ENCODE measurements around the gene BYSL. TPM values are rescaled to one million over a fixed set of nuclear protein-coding genes. Genes with fewer than 3 reads are reported as not detected.

BYSL gene
- total and polyA plus RNA-seq, 7 experiments from 2014 or later = 3.9 to 35.7 (median 6.6) TPM

GRCh38 chr6:41935193-41935574, 13.9 kb downstream of the BYSL start:
- Mint-ChIP-seq H3K4me3 (peak overlapping the region in 5 of 10 donors; percentile 14 to 100 (median 64)), H3K9me3 (peaks cover 0 to 4% (median 0%) of the 10 kb centered on the region in 11 donors), H3K27ac (peak overlapping the region in 7 of 9 donors; percentile 85 to 95 (median 90)), H3K4me1 (peaks cover 48 to 77% (median 72%) of the 10 kb centered on the region in 7 donors), H3K36me3 (peaks cover 8 to 66% (median 26%) of the 10 kb centered on the region in 5 donors), H3K27me3 (no peaks in the 10 kb centered on the region)
- H3K36me3 ChIP-seq (ENCODE audit: control insufficient read depth in 2 of 3, insufficient read depth in 3 of 3, low read length in 3 of 3) = peaks cover 20 to 74% (median 37%) of the 10 kb centered on the region in 3 experiments
- H3K4me3 ChIP-seq (ENCODE audit: low read length) = no peak overlapping the region
- ChIA-PET CTCF (interaction anchor here (0.5 to 4.5 kb wide), 5 partner anchors 8 to 616 kb away, joined by 3 to 27 read pairs (median 3); partner anchors contain the start of genes BYSL and MED20), POLR2A (interaction anchor here (1.2 to 11.8 kb wide), 3 partner anchors 8 to 110 kb away, joined by 4 to 180 read pairs (median 4); partner anchors contain the start of genes BYSL, MED20 and TAF8)
- no peaks in the 10 kb centered on the region for H3K27me3 ChIP-seq (ENCODE audit: control insufficient read depth in 2 of 2, insufficient read depth in 2 of 2, low read length in 2 of 2)
- no peaks in the 10 kb centered on the region for H3K9me3 ChIP-seq (ENCODE audit: control insufficient read depth in 2 of 3, low read length in 3 of 3)
- peak overlapping the region; percentile 76 for H3K27ac ChIP-seq (ENCODE audit: low read depth, low read length)
- DNase-seq (no peak), ATAC-seq (no peak)
- H3K4me1 ChIP-seq (ENCODE audit: control insufficient read depth in 2 of 2, insufficient read depth in 2 of 2, low read length in 2 of 2) = peaks cover 52 to 57% of the 10 kb centered on the region in 2 donors
- intact Hi-C loops (cut with micrococcal nuclease) = loop anchor here in 1 of 2 donors (5.0 to 10.0 kb wide), 4 partner anchors 37 to 1700 kb away; partner anchors contain the start of genes MAD2L1BP and TOMM6

DNA sequence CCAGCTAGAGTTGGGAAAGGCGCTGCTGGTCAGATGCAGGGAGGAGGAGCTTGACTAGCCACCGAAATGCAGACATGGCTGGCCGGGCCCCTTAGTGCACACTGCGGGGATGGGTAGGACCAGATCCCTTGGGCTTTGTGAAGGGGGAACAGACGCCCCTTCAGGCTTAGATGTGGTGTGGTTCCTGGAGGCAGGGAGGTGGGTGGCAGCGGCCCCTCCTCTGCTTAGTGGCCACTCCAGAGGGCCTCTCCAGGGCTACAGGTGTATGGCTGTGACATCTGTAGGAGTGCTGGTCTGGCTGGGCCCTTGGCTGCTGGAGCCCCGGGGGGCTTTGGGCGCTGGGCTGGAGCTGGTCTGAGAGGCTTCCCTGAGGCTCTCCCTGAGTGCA, 14.4 kb downstream of the BYSL start:
- ATAC-seq (no peak), DNase-seq (no peak)
- Mint-ChIP-seq H3K36me3 (peaks cover 8 to 71% (median 26%) of the 10 kb centered on the region in 5 donors), H3K4me1 (peaks cover 51 to 81% (median 77%) of the 10 kb centered on the region in 7 donors), H3K27me3 (no peaks in the 10 kb centered on the region), H3K4me3 (peak overlapping the region; percentile 64 to 100 (median 90)), H3K9me3 (peaks cover 0 to 5% (median 0%) of the 10 kb centered on the region in 11 donors), H3K27ac (peak overlapping the region; percentile 85 to 95 (median 90))
- Histone ChIP-seq H3K36me3 (ENCODE audit: control insufficient read depth in 2 of 3, insufficient read depth in 3 of 3, low read length in 3 of 3) (peaks cover 20 to 72% (median 33%) of the 10 kb centered on the region in 3 experiments), H3K4me1 (ENCODE audit: control insufficient read depth in 2 of 2, insufficient read depth in 2 of 2, low read length in 2 of 2) (peaks cover 57 to 61% of the 10 kb centered on the region in 2 donors), H3K9me3 (ENCODE audit: control insufficient read depth in 2 of 3, low read length in 3 of 3) (no peaks in the 10 kb centered on the region), H3K4me3 (ENCODE audit: low read length) (peak overlapping the region; percentile 18), H3K27me3 (ENCODE audit: control insufficient read depth in 2 of 2, insufficient read depth in 2 of 2, low read length in 2 of 2) (no peaks in the 10 kb centered on the region), H3K27ac (ENCODE audit: low read depth, low read length) (peak overlapping the region; percentile 76)
- intact Hi-C loops (cut with micrococcal nuclease) = loop anchor here (1.0 to 10.0 kb wide), 12 partner anchors 14 to 1699 kb away; partner anchors contain the start of genes TOMM6 (in 2 of the 2), BYSL (in 1 of the 2), MAD2L1BP (in 1 of the 2) and MED20 (in 1 of the 2)
- CTCF ChIA-PET = interaction anchor here (1.2 to 4.5 kb wide), 5 partner anchors 8 to 109 kb away, joined by 3 to 27 read pairs (median 7); partner anchors contain the start of genes BYSL and MED20
- POLR2A ChIA-PET = interaction anchor here (0.5 to 11.8 kb wide), 7 partner anchors 9 to 734 kb away, joined by 3 to 180 read pairs (median 3); partner anchors contain the start of genes BYSL, MED20, TAF8 and USP49

GRCh38 chr6:41936073-41936837, 15.0 kb downstream of the BYSL start:
- Histone ChIP-seq H3K36me3 (ENCODE audit: control insufficient read depth in 2 of 3, insufficient read depth in 3 of 3, low read length in 3 of 3) (peaks cover 20 to 66% (median 28%) of the 10 kb centered on the region in 3 experiments), H3K27me3 (ENCODE audit: control insufficient read depth in 2 of 2, insufficient read depth in 2 of 2, low read length in 2 of 2) (no peaks in the 10 kb centered on the region), H3K9me3 (ENCODE audit: control insufficient read depth in 2 of 3, low read length in 3 of 3) (no peaks in the 10 kb centered on the region), H3K4me1 (ENCODE audit: control insufficient read depth in 2 of 2, insufficient read depth in 2 of 2, low read length in 2 of 2) (peaks cover 57 to 61% of the 10 kb centered on the region in 2 donors), H3K4me3 (ENCODE audit: low read length) (peak overlapping the region; percentile 34), H3K27ac (ENCODE audit: low read depth, low read length) (peak overlapping the region; percentile 76)
- ATAC-seq = peak; percentile 79
- DNase-seq = peak in 8 of 9 donors; percentile 52 to 72 (median 63)
- ChIA-PET CTCF (interaction anchor here (0.9 to 4.5 kb wide), 6 partner anchors 9 to 149 kb away, joined by 4 to 27 read pairs (median 6); partner anchors contain the start of genes BYSL, MED20 and TOMM6), POLR2A (interaction anchor here (0.5 to 11.8 kb wide), 6 partner anchors 9 to 735 kb away, joined by 3 to 180 read pairs (median 3); partner anchors contain the start of genes TAF8 and USP49)
- Mint-ChIP-seq H3K36me3 (peaks cover 8 to 73% (median 26%) of the 10 kb centered on the region in 5 donors), H3K27ac (peak overlapping the region; percentile 85 to 95 (median 90)), H3K4me3 (peak overlapping the region; percentile 64 to 100 (median 90)), H3K9me3 (peaks cover 0 to 7% (median 0%) of the 10 kb centered on the region in 11 donors), H3K4me1 (peaks cover 48 to 81% (median 74%) of the 10 kb centered on the region in 7 donors), H3K27me3 (no peaks in the 10 kb centered on the region)
- intact Hi-C loops (cut with micrococcal nuclease) = loop anchor here (1.0 to 10.0 kb wide), 12 partner anchors 15 to 1699 kb away; partner anchors contain the start of genes TOMM6 (in 2 of the 2), BYSL (in 1 of the 2), MAD2L1BP (in 1 of the 2) and MED20 (in 1 of the 2)

- peak overlapping the region; percentile 76 for H3K27ac ChIP-seq (ENCODE audit: low read depth, low read length)
- DNase-seq = no peak
- H3K4me3 Mint-ChIP-seq = peak overlapping the region; percentile 64 to 100 (median 90)
- no peak for ATAC-seq
- POLR2A ChIA-PET = interaction anchor here (1.0 to 11.8 kb wide), 6 partner anchors 11 to 108 kb away, joined by 3 to 180 read pairs (median 5); partner anchors contain the start of genes BYSL, MED20 and TAF8
- H3K36me3 ChIP-seq (ENCODE audit: control insufficient read depth in 2 of 3, insufficient read depth in 3 of 3, low read length in 3 of 3) = peaks cover 19 to 54% (median 20%) of the 10 kb centered on the region in 3 experiments
- CTCF ChIA-PET = interaction anchor here (0.6 to 4.5 kb wide), 9 partner anchors 10 to 112 kb away, joined by 3 to 27 read pairs (median 4); partner anchors contain the start of genes BYSL and MED20
- intact Hi-C loops (cut with micrococcal nuclease) = loop anchor here (2.0 to 10.0 kb wide), 5 partner anchors 35 to 1697 kb away; partner anchors contain the start of genes MAD2L1BP (in 1 of the 2), TFEB (in 1 of the 2) and TOMM6 (in 1 of the 2)
- no peaks in the 10 kb centered on the region for H3K9me3 ChIP-seq (ENCODE audit: control insufficient read depth in 2 of 3, low read length in 3 of 3)
- H3K27ac Mint-ChIP-seq = peak overlapping the region; percentile 90 to 97 (median 93)
- H3K27me3 ChIP-seq (ENCODE audit: control insufficient read depth in 2 of 2, insufficient read depth in 2 of 2, low read length in 2 of 2) = no peaks in the 10 kb centered on the region
- peaks cover 64 to 68% of the 10 kb centered on the region in 2 donors for H3K4me1 ChIP-seq (ENCODE audit: control insufficient read depth in 2 of 2, insufficient read depth in 2 of 2, low read length in 2 of 2)
- peaks cover 52 to 79% (median 75%) of the 10 kb centered on the region in 7 donors for H3K4me1 Mint-ChIP-seq
- peaks cover 7 to 64% (median 19%) of the 10 kb centered on the region in 5 donors for H3K36me3 Mint-ChIP-seq
- no peaks in the 10 kb centered on the region for H3K27me3 Mint-ChIP-seq
- H3K4me3 ChIP-seq (ENCODE audit: low read length) = peak overlapping the region; percentile 68
- peaks cover 0 to 9% (median 0%) of the 10 kb centered on the region in 11 donors for H3K9me3 Mint-ChIP-seq
These were observed 16.2 kb downstream of the BYSL start for GRCh38 chr6:41937472-41937860.

DNA sequence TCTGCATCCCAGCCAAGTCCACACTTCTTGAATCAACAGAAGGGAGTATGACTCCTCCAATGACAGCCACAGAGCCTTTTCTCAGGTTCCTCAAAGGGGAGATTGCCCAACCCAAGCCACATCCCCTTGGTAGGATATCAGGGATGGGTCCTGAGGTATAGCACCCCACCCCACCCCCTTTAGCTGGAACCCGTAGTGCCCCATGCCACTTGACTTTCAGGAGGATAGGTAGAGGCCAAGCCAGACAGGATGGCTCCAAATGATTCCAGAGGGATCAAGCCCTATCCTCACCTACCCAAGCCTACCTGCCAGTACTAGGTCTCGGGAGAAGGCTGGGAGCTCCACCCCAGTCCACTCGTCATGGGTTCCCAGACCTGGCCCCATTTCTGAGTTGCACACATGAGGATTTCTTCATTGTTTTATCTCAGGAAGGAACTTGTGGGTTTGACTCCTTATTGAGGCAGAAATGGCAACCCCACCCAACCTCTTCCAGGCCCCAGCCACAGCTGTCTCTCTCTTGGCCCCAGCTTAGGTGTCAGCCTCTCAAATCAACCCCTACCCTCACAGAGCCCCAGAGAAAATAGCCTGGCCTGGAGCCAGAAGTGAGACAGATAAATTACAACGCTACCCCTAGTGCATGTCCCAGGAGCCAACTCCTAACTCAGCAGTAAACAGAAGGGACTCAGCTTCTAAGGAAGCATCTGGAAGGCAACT, 16.7 kb downstream of the BYSL start:
- no peaks in the 10 kb centered on the region for H3K27me3 ChIP-seq (ENCODE audit: control insufficient read depth in 2 of 2, insufficient read depth in 2 of 2, low read length in 2 of 2)
- ChIA-PET POLR2A (interaction anchor here (0.8 to 11.8 kb wide), 11 partner anchors 11 to 107 kb away, joined by 3 to 180 read pairs (median 4); partner anchors contain the start of genes BYSL, MED20, TAF8 and USP49), CTCF (interaction anchor here (0.6 to 4.5 kb wide), 13 partner anchors 10 to 111 kb away, joined by 3 to 32 read pairs (median 5); partner anchors contain the start of genes BYSL and MED20)
- intact Hi-C loops (cut with micrococcal nuclease) = loop anchor here (1.0 to 10.0 kb wide), 8 partner anchors 17 to 1697 kb away; partner anchors contain the start of genes BYSL (in 1 of the 2), MAD2L1BP (in 1 of the 2), MED20 (in 1 of the 2) and TFEB (in 1 of the 2)
- DNase-seq = peak in 7 of 9 donors; percentile 66 to 81 (median 75)
- Mint-ChIP-seq H3K36me3 (peaks cover 6 to 59% (median 16%) of the 10 kb centered on the region in 5 donors), H3K9me3 (peaks cover 0 to 9% (median 0%) of the 10 kb centered on the region in 11 donors), H3K4me1 (peaks cover 51 to 77% (median 72%) of the 10 kb centered on the region in 7 donors), H3K27me3 (no peaks in the 10 kb centered on the region), H3K27ac (peak overlapping the region; percentile 90 to 97 (median 93)), H3K4me3 (peak overlapping the region; percentile 64 to 100 (median 92))
- ATAC-seq = peak; percentile 46
- peak overlapping the region; percentile 76 for H3K27ac ChIP-seq (ENCODE audit: low read depth, low read length)
- peaks cover 15 to 48% (median 20%) of the 10 kb centered on the region in 3 experiments for H3K36me3 ChIP-seq (ENCODE audit: control insufficient read depth in 2 of 3, insufficient read depth in 3 of 3, low read length in 3 of 3)
- H3K9me3 ChIP-seq (ENCODE audit: control insufficient read depth in 2 of 3, low read length in 3 of 3) = no peaks in the 10 kb centered on the region
- H3K4me3 ChIP-seq (ENCODE audit: low read length) = peak overlapping the region; percentile 68
- peaks cover 66 to 70% of the 10 kb centered on the region in 2 donors for H3K4me1 ChIP-seq (ENCODE audit: control insufficient read depth in 2 of 2, insufficient read depth in 2 of 2, low read length in 2 of 2)

All from naive thymus-derived CD4-positive, alpha-beta T cell (primary cell).